GM10847 (cell line): Measurements from ENCODE around the gene NDUFA12.

Experiments
- POLR2A ChIP-seq: IDR thresholded peaks from 2 replicates; pipeline ENCODE4 v1.6.1; 2011; ENCODE audit not compliant: insufficient read length; ENCODE audit errors: extremely low read depth

The NDUFA12 gene

DNA sequence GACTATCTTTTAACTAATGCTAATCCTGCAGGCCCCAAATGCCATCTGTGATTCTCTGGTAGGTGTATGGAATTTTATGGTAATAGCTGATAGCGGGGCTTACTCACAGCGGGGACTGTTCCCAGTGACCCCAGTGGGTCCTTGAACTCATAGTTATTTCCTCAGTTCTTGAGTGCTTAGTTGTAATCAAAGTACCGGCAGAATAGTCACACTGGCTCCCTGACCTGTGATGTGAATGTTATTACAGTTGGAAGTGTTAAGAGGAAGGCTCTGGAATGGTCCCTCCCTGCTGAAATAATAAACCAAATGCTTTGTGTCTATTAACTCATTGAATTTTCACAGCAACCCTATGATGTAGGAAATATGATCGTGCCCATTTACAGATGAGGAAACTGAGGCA, 78.3 kb downstream of the NDUFA12 start:
- no peak for TF ChIP-seq POLR2A

DNA sequence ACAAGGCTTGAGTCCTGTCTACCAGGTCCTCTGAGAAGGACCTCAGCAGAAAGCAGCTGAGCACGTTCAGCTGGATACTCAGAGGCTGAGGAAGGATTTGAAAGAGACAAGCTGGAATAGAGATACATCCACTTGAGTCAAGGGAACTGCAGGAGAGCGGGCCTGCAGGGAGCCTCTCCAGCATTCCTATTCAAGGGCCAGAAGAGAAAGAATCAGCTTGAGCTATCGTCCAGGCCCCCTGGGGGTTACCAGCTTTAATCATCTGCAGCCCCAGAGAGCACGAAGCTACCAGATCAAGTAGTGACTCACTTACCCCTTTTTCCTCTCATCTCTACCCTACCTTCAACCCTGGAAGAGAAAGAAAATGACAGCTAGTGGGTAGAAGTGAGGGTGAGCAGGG, 80.9 kb downstream of the NDUFA12 start:
- TF ChIP-seq POLR2A, result no peak
